Keratinocyte (primary cell): ENCODE results near the gene NALCN. TPM values are rescaled to one million over a fixed set of nuclear protein-coding genes. Genes with fewer than 3 reads are reported as not detected.

Experiments
- DNase-seq: peaks from one replicate; pipeline ENCODE4 v3.0.0-alpha.2; 2011; ENCODE audit warnings: low read depth, missing footprints, low spot score
- FAIRE-seq: peaks from 2 replicates; lab custom pipeline; 2011; peaks lifted over from hg19 to GRCh38; lab: Jason Lieb, UNC
- H2AFZ ChIP-seq: 2 replicates; pipeline ENCODE4 v1.6.0; 2012; ENCODE audit warnings: low read length, control low read depth, inconsistent platforms; ENCODE audit not compliant: control insufficient read depth
- H3K27ac ChIP-seq: 2 replicates; pipeline ENCODE4 v1.5.1; 2011; ENCODE audit warnings: low read length; ENCODE audit not compliant: control insufficient read depth, insufficient read depth
- H3K27me3 ChIP-seq: 3 replicates; pipeline ENCODE4 v1.6.0; 2011; ENCODE audit warnings: low read length; ENCODE audit not compliant: control insufficient read depth, insufficient read depth; ENCODE audit errors: extremely low read depth
- H3K36me3 ChIP-seq, 2 experiments: 2 replicates in 1 of 2; 3 replicates in 1 of 2; pipeline ENCODE4 v1.5.1; 2011; ENCODE audit warnings: low read length in 2 of 2, mild to moderate bottlenecking in 1 of 2; ENCODE audit not compliant: control insufficient read depth in 2 of 2, insufficient read depth in 2 of 2; ENCODE audit errors: extremely low read depth in 1 of 2
- H3K4me1 ChIP-seq: 3 replicates; pipeline ENCODE4 v1.5.1; 2011; ENCODE audit warnings: low read length; ENCODE audit not compliant: control insufficient read depth, insufficient read depth; ENCODE audit errors: extremely low read depth
- H3K4me2 ChIP-seq: 3 replicates; pipeline ENCODE4 v1.6.0; 2011; ENCODE audit warnings: low read depth, low read length; ENCODE audit not compliant: control insufficient read depth, insufficient read depth; ENCODE audit errors: extremely low read depth
- H3K4me3 ChIP-seq, 3 experiments: fragments of 200-600 bp in 1 of 3; sonication (generic) in 1 of 3; 2 replicates in 2 of 3; 3 replicates in 1 of 3; pipeline ENCODE4 v1.5.1; 2011 to 2016; ENCODE audit warnings: low read length in 3 of 3, mild to moderate bottlenecking in 3 of 3, control low read depth in 2 of 3, inconsistent platforms in 1 of 3, low read depth in 1 of 3, mixed read lengths in 1 of 3, mixed run types in 1 of 3, moderate library complexity in 1 of 3; ENCODE audit not compliant: control insufficient read depth in 2 of 3, insufficient read depth in 2 of 3; ENCODE audit errors: extremely low read depth in 1 of 3
- H3K79me2 ChIP-seq: 2 replicates; pipeline ENCODE4 v1.6.0; 2012; ENCODE audit warnings: low read length; ENCODE audit not compliant: control insufficient read depth, insufficient read depth
- H3K9ac ChIP-seq: 3 replicates; pipeline ENCODE4 v1.6.0; 2011; ENCODE audit warnings: low read length; ENCODE audit not compliant: control insufficient read depth, insufficient read depth; ENCODE audit errors: extremely low read depth
- H3K9me1 ChIP-seq: 3 replicates; pipeline ENCODE4 v1.6.0; 2011; ENCODE audit warnings: low read length; ENCODE audit not compliant: control insufficient read depth, insufficient read depth; ENCODE audit errors: extremely low read depth
- H3K9me3 ChIP-seq: 2 replicates; pipeline ENCODE4 v1.5.1; 2012; ENCODE audit warnings: low read depth, low read length; ENCODE audit not compliant: control insufficient read depth
- H4K20me1 ChIP-seq: 3 replicates; pipeline ENCODE4 v1.6.0; 2011; ENCODE audit warnings: low read length; ENCODE audit not compliant: control insufficient read depth, insufficient read depth; ENCODE audit errors: extremely low read depth
- EZH2 ChIP-seq: IDR thresholded peaks from one replicate; pipeline ENCODE4 v1.6.1; 2012; ENCODE audit warnings: inconsistent platforms, mild to moderate bottlenecking, low read length, moderate library complexity
- dilution Hi-C: fragments of 300-500 bp; cut with MboI; formaldehyde crosslinking; loops from one replicate; pipeline ENCODE4 v1.7.0; 2020; ENCODE audit warnings: low sequenced_read_pairs; ENCODE audit not compliant: extremely low pct_ligation_motif_present
- polyA plus RNA-seq, 5 experiments: library from polyadenylated mRNA; depleted of rRNA in 3 of 5; stranded (reverse) in 3 of 5; stranded (forward) in 1 of 5; unstranded in 1 of 5; fragments of >200 nt; gene quantifications; 1 replicate in 1 of 5; 2 replicates in 3 of 5; 3 replicates in 1 of 5; pipeline versions ENCODE4 v1.2.1 to v1.2.3, GENCODE V29; 2011 to 2012; ENCODE audit warnings: missing spikeins in 2 of 5, low read depth in 1 of 5, low replicate concordance in 1 of 5
- TF ChIP-seq, protein P1 (sequence below), 3 experiments: IDR thresholded peaks in 1 of 3; conservative IDR thresholded peaks in 1 of 3; optimal IDR thresholded peaks in 1 of 3; 2 replicates in 2 of 3; 3 replicates in 1 of 3; pipeline versions ENCODE3 to v1.5.1; 2011; ENCODE audit warnings: low read length in 3 of 3, mild to moderate bottlenecking in 3 of 3, moderate library complexity in 2 of 3, control low read depth in 1 of 3, inconsistent platforms in 1 of 3; ENCODE audit not compliant: insufficient read depth in 2 of 3; ENCODE audit errors: extremely low read depth in 1 of 3

Gene NALCN
- polyA plus RNA-seq, 1 donor (not counting 4 experiments of a cell fraction or from before 2014, with no cell fraction given) = 0.16 TPM

- Histone ChIP-seq H3K9me1 (no peaks in the 10 kb centered on the region), H3K4me1 (no peaks in the 10 kb centered on the region), H3K9ac (no peak overlapping the region), H3K4me2 (no peak overlapping the region), H3K27ac (no peak overlapping the region), H3K9me3 (no peaks in the 10 kb centered on the region), H3K27me3 (no peaks in the 10 kb centered on the region), H4K20me1 (no peaks in the 10 kb centered on the region), H3K36me3 (no peaks in the 10 kb centered on the region), H2AFZ (no peak overlapping the region), H3K4me3 (no peak overlapping the region), H3K79me2 (no peaks in the 10 kb centered on the region)
- FAIRE-seq (no peak), DNase-seq (no peak)
- dilution Hi-C loops = no loop called here
- TF ChIP-seq, protein P1, sequence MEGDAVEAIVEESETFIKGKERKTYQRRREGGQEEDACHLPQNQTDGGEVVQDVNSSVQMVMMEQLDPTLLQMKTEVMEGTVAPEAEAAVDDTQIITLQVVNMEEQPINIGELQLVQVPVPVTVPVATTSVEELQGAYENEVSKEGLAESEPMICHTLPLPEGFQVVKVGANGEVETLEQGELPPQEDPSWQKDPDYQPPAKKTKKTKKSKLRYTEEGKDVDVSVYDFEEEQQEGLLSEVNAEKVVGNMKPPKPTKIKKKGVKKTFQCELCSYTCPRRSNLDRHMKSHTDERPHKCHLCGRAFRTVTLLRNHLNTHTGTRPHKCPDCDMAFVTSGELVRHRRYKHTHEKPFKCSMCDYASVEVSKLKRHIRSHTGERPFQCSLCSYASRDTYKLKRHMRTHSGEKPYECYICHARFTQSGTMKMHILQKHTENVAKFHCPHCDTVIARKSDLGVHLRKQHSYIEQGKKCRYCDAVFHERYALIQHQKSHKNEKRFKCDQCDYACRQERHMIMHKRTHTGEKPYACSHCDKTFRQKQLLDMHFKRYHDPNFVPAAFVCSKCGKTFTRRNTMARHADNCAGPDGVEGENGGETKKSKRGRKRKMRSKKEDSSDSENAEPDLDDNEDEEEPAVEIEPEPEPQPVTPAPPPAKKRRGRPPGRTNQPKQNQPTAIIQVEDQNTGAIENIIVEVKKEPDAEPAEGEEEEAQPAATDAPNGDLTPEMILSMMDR (optimal IDR thresholded peaks at IDR 0.05 in 1 of 3, IDR thresholded peaks at IDR 0.05 in 1 of 3, conservative IDR thresholded peaks at IDR 0.05 in 1 of 3; ENCODE audit: extremely low read depth in 1 of 3, insufficient read depth in 2 of 3, low read length in 3 of 3) = no peak
- TF ChIP-seq EZH2 = no peak
Measured at GRCh38 chr13:101332583-101332982, 83.7 kb downstream of the NALCN start.

GRCh38 chr13:101331731-101332130 lies 84.6 kb downstream of the NALCN start:
- FAIRE-seq = no peak
- no peaks in the 10 kb centered on the region for H4K20me1 ChIP-seq
- H3K9me3 ChIP-seq = no peaks in the 10 kb centered on the region
- no peaks in the 10 kb centered on the region for H3K36me3 ChIP-seq
- dilution Hi-C loops = no loop called here
- H2AFZ ChIP-seq = no peak overlapping the region
- no peak overlapping the region for H3K4me2 ChIP-seq
- no peak overlapping the region for H3K9ac ChIP-seq
- DNase-seq = no peak
- TF ChIP-seq, protein P1 (optimal IDR thresholded peaks at IDR 0.05 in 1 of 3, IDR thresholded peaks at IDR 0.05 in 1 of 3, conservative IDR thresholded peaks at IDR 0.05 in 1 of 3; ENCODE audit: extremely low read depth in 1 of 3, insufficient read depth in 2 of 3, low read length in 3 of 3) = no peak
- no peak for TF ChIP-seq EZH2
- no peak overlapping the region for H3K27ac ChIP-seq
- no peaks in the 10 kb centered on the region for H3K9me1 ChIP-seq
- no peaks in the 10 kb centered on the region for H3K79me2 ChIP-seq
- no peaks in the 10 kb centered on the region for H3K27me3 ChIP-seq
- H3K4me1 ChIP-seq = no peaks in the 10 kb centered on the region
- no peak overlapping the region for H3K4me3 ChIP-seq
